GM19452 (cell line): ENCODE results near the gene PLPP6.

ENCODE experiments used
- ATAC-seq: cut with Tn5 transposase; IDR thresholded peaks from one replicate; pipeline ENCODE4 v1.9.1; 2021; ENCODE audit not compliant: unreplicated experiment

PLPP6 gene

DNA sequence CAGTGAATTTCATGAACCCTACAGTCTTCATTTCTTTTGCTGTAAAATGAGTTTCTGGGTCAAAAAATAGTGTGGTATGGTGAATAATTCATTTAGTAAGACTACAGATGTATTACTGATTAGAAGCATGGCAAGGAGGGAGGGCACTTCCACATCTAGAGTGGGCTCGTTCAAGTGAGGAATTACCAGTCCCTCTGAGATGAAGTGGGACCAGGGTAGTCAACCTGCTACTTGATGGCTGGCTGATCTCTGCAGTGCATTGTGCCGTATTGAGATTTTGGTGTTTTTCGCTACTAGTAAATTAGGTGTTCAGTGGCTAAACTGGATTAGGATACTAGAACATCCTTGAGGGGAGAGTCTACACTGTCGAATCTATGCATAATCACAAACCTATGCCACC, 28.1 kb downstream of the PLPP6 start:
- ATAC-seq = peak; percentile 65

DNA sequence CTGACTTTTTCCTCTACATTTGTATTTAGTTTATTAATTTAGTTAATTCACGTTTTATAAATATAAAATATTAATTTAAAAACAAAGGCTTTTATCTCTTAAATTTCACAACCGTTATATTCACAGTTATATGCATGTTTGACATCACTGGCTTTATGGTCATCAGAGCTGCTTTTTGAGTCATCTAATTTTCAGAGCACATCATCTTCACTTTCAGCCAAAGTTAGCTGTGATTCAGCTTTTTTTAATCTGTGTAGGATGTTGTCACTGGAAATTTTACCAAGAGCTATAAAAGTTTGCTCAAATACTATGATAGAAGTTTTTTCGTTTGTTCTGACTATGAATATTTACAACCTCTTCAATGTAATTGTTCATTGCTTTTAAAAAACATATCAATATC, 29.7 kb downstream of the PLPP6 start:
- ATAC-seq = no peak

- no peak for ATAC-seq
Observed at GRCh38 chr9:4700091-4700490, 38.0 kb downstream of the PLPP6 start.

DNA sequence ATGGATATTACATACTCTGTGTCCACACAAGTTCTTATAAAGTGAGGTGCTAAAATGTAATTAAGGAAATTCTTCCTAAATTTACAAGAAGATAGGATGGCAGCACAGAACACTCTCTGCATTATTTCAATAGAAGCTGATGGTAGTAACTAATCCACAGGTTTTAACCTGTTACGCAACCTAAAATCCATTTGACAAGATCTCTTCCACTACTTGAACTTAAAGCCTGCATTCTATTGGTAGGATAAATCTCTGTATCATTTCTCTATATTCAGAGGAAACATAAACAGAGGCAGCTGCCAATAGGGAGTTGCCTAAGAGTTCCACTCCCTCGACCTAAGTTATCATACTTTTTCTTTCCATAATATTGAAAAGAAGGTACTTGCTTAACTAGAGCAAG, 38.8 kb downstream of the PLPP6 start:
- ATAC-seq = no peak

DNA sequence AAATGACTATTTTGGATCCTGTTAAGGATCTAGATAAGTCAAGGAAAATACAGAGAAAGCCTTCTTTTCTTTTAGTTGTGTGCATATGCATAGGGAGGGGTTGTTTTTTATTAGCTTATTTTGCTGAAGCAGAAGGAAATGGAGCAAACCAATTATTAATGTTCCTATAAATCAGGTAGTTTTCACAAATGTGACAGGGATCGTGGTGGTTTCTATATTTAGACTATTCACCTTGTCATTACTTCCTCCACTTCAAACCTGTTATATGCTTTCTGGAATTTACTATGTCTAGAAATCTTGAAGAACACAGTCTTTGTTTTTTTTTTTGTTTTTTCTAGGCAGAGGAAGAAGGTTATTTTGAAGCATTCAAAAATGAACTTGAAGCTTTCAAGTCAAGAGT, 39.4 kb downstream of the PLPP6 start:
- no peak for ATAC-seq

- no peak for ATAC-seq
Observed at GRCh38 chr9:4704129-4704528, 42.0 kb downstream of the PLPP6 start.

DNA sequence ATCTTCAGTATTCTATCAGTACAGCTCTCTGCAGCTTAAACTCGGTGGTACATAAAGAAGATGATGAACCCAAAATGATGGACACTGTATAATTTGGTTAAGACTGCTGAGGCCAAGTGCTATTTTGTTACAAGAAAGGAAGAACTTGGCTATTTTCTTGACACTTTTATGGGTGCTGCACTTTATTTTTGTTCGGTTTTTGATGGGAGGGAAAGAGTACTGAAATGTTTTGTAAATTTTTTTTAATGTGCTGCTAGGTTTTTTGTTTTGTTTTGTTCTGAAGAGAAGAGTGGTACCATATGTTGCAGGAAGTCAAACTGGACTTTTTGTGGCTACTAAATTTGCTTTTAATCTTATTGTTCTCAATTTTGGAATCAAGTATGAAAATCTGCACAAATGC, 43.9 kb downstream of the PLPP6 start:
- no peak for ATAC-seq

DNA sequence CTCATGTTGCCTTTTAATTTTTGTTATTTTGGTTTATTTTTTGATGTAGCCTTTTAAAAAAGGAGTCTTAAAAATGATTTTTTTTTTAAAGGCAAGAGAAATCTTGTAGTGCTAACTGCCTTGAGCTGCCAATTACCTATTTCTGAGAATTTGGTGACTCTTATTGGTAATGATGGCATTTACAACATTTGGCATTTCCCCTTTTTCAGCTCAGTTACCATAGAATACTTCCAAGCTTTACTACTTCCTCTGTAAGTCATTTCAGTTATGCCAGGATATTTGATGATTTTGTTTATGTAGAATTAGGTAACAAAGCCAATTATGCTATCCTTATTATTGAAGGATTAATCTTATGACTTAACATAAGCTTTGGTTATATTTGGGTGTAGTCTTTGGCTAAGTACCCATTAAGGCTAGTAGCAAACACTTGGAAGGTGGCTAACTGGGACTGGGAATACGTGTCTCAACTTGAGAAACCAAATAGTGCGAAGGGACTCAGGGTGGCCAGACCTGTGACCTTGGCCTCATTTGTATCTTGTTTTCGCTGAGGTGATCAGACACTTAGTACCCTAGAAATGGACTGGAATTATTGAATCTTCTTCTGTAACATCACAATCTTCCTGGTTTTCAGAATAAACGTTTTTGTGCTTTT, 45.0 kb downstream of the PLPP6 start:
- ATAC-seq = no peak

DNA sequence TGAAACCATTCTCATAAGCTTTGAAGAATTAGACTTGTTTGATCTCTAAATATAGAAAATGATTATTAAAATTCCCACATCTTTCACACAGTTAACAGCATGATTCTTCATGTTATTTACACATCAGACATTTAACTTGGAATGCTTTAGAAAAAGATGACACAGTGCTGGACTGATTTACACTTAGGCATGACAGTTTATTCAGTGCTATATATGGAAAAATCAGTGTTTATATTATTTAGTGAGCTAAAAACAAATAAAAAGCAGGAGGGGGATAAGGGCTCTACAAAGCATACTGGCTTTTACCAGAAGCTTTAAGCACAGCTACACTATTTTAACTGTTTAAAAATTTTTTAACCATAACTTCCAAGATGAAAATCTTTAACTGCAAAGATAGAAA, 47.3 kb downstream of the PLPP6 start:
- no peak for ATAC-seq

- no peak for ATAC-seq
Observed at GRCh38 chr9:4713849-4714248, 51.8 kb downstream of the PLPP6 start.

DNA sequence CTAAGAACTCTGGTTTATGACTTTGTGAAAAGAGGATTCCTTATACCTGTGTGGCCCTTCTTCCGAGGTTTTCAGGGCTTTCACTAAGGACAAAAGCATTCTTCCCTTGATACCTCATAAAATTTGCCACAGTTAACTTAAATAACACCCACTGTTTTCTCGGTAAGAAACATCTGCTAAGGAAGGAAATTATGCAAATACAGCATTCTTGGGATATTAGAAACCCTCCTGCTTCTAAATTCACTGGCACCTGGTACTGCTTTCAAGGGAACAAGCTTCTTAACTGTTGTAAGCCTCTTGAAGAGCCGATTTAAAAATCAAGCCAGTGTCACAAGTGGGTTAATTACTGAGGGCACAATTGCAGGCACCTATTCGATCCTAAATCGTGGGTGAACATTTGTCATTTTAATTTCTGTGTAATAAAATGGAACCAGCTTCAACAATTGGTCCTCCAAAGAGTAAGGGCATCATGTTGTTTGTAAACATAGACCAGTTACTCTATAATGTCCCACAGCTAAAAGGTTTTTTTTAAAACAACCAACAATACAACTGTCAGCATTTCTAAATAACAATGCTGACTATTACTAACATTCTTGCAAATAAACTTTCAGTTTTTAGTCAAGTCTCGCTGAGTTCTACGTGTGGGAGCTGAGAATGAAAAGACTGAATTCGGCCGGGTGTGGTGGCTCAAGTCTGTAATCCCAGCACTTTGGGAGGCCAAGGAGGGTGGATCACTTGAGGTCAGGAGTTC, 52.3 kb downstream of the PLPP6 start:
- no peak for ATAC-seq
